ENCODE data around the gene VCL.
"Not testable (repeated sequence)": the region's sequence is repeated elsewhere in the genome, so short reads cannot be mapped to it uniquely, and the experiment has no call there.

The VCL gene

DNA sequence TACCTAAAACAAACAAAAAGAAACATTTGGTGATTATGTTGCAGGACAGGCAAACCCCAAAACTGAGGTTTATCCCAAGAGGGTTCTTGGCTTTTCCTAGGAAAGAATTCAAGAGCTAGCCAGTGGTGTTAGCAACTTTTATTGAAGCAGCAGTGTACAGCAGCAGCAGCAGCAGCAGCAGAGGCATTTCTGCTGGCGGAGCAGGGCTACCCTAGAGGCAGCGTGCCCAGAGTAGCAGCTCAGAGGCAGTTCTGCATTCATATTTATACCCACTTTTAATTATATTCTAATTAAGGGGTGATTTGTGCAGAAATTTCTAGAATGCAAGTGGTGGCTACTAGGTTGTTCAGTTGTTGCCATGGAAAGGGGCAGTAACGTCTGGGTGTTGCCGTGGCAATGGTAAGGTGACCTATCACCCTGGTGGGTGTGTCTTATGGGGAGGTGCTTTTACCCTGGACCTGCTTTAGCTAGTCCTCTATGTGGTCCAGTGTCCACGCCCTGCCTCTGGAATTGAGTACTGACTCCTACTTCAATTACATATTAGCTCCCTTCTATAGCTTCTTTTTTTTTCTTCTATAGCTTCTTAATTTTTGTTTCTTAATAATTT, 53.9 kb downstream of the VCL start:
- no peak overlapping the region for H3K4me3 ChIP-seq (ENCODE audit: low read length in 2 of 2)
- no peak overlapping the region for H3K27ac ChIP-seq (ENCODE audit: low read depth in 2 of 2, low read length in 2 of 2)
- H3K9me3 ChIP-seq (ENCODE audit: control insufficient read depth in 2 of 2, low read length in 2 of 2), result no peaks in the 10 kb centered on the region
- no peaks in the 10 kb centered on the region for H3K36me3 ChIP-seq (ENCODE audit: control insufficient read depth in 2 of 2, insufficient read depth in 2 of 2, low read length in 2 of 2)
- no peak overlapping the region for H3K9ac ChIP-seq (ENCODE audit: low read depth in 1 of 2, low read length in 2 of 2)
- H3K4me1 ChIP-seq (ENCODE audit: control insufficient read depth in 2 of 2, insufficient read depth in 2 of 2, low read length in 2 of 2), result peaks cover 2 to 5% of the 10 kb centered on the region in 2 donors
- no peaks in the 10 kb centered on the region for H3K27me3 ChIP-seq (ENCODE audit: control insufficient read depth in 2 of 2, insufficient read depth in 2 of 2, low read length in 2 of 2)

- Histone ChIP-seq H3K36me3 (ENCODE audit: control insufficient read depth in 2 of 2, insufficient read depth in 2 of 2, low read length in 2 of 2) (no peaks in the 10 kb centered on the region), H3K27ac (ENCODE audit: low read depth in 2 of 2, low read length in 2 of 2) (no peak overlapping the region), H3K9me3 (ENCODE audit: control insufficient read depth in 2 of 2, low read length in 2 of 2) (no peaks in the 10 kb centered on the region), H3K4me1 (ENCODE audit: control insufficient read depth in 2 of 2, insufficient read depth in 2 of 2, low read length in 2 of 2) (peaks cover 4 to 5% of the 10 kb centered on the region in 2 donors), H3K27me3 (ENCODE audit: control insufficient read depth in 2 of 2, insufficient read depth in 2 of 2, low read length in 2 of 2) (no peaks in the 10 kb centered on the region), H3K4me3 (ENCODE audit: low read length in 2 of 2) (no peak overlapping the region), H3K9ac (ENCODE audit: low read depth in 1 of 2, low read length in 2 of 2) (no peak overlapping the region)
Measured at GRCh38 chr10:74052994-74053393, 55.1 kb downstream of the VCL start.

- Histone ChIP-seq H3K9ac (ENCODE audit: low read depth in 1 of 2, low read length in 2 of 2) (no peak overlapping the region), H3K27me3 (ENCODE audit: control insufficient read depth in 2 of 2, insufficient read depth in 2 of 2, low read length in 2 of 2) (no peaks in the 10 kb centered on the region), H3K27ac (ENCODE audit: low read depth in 2 of 2, low read length in 2 of 2) (peak overlapping the region in 1 of 2 donors; percentile 48), H3K4me3 (ENCODE audit: low read length in 2 of 2) (no peak overlapping the region), H3K4me1 (ENCODE audit: control insufficient read depth in 2 of 2, insufficient read depth in 2 of 2, low read length in 2 of 2) (peaks cover 7 to 8% of the 10 kb centered on the region in 2 donors), H3K9me3 (ENCODE audit: control insufficient read depth in 2 of 2, low read length in 2 of 2) (no peaks in the 10 kb centered on the region), H3K36me3 (ENCODE audit: control insufficient read depth in 2 of 2, insufficient read depth in 2 of 2, low read length in 2 of 2) (no peaks in the 10 kb centered on the region)
Measured at GRCh38 chr10:74055383-74056049, 57.6 kb downstream of the VCL start.

- Histone ChIP-seq H3K36me3 (ENCODE audit: control insufficient read depth in 2 of 2, insufficient read depth in 2 of 2, low read length in 2 of 2) (no peaks in the 10 kb centered on the region), H3K27me3 (ENCODE audit: control insufficient read depth in 2 of 2, insufficient read depth in 2 of 2, low read length in 2 of 2) (no peaks in the 10 kb centered on the region), H3K9me3 (ENCODE audit: control insufficient read depth in 2 of 2, low read length in 2 of 2) (no peaks in the 10 kb centered on the region), H3K27ac (ENCODE audit: low read depth in 2 of 2, low read length in 2 of 2) (peak overlapping the region in 1 of 2 donors; percentile 48), H3K4me3 (ENCODE audit: low read length in 2 of 2) (no peak overlapping the region), H3K4me1 (ENCODE audit: control insufficient read depth in 2 of 2, insufficient read depth in 2 of 2, low read length in 2 of 2) (peaks cover 7 to 8% of the 10 kb centered on the region in 2 donors), H3K9ac (ENCODE audit: low read depth in 1 of 2, low read length in 2 of 2) (no peak overlapping the region)
Measured at GRCh38 chr10:74056050-74056818, 58.3 kb downstream of the VCL start.

DNA sequence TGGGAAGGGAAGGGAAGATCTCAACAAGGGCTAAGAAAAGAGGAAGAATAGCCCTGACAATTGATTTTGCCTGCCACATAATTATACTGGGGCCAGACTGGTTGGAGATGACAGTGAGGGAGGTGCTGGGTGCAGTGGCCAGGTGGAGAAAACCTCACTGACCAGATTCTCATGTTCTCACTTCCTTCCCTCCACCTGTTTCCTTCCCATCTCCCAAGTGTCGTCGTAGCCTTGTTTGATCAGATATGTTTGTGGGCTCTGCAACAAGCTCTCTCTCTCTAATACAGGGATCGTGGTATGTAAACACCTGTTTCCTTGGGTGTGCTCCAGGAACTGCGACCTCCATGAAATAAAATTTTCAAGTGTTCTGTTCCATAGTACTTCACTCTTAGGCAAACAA, 60.2 kb downstream of the VCL start:
- Histone ChIP-seq H3K4me3 (ENCODE audit: low read length in 2 of 2) (no peak overlapping the region), H3K27ac (ENCODE audit: low read depth in 2 of 2, low read length in 2 of 2) (no peak overlapping the region), H3K9me3 (ENCODE audit: control insufficient read depth in 2 of 2, low read length in 2 of 2) (no peaks in the 10 kb centered on the region), H3K27me3 (ENCODE audit: control insufficient read depth in 2 of 2, insufficient read depth in 2 of 2, low read length in 2 of 2) (no peaks in the 10 kb centered on the region), H3K9ac (ENCODE audit: low read depth in 1 of 2, low read length in 2 of 2) (no peak overlapping the region), H3K36me3 (ENCODE audit: control insufficient read depth in 2 of 2, insufficient read depth in 2 of 2, low read length in 2 of 2) (peaks cover 0 to 3% of the 10 kb centered on the region in 2 donors), H3K4me1 (ENCODE audit: control insufficient read depth in 2 of 2, insufficient read depth in 2 of 2, low read length in 2 of 2) (peaks cover 5 to 7% of the 10 kb centered on the region in 2 donors)

- no peak overlapping the region for H3K27ac ChIP-seq (ENCODE audit: low read depth in 2 of 2, low read length in 2 of 2)
- H3K36me3 ChIP-seq (ENCODE audit: control insufficient read depth in 2 of 2, insufficient read depth in 2 of 2, low read length in 2 of 2), result peaks cover 0 to 7% of the 10 kb centered on the region in 2 donors
- no peak overlapping the region for H3K9ac ChIP-seq (ENCODE audit: low read depth in 1 of 2, low read length in 2 of 2)
- no peaks in the 10 kb centered on the region for H3K9me3 ChIP-seq (ENCODE audit: control insufficient read depth in 2 of 2, low read length in 2 of 2)
- peaks cover 5 to 7% of the 10 kb centered on the region in 2 donors for H3K4me1 ChIP-seq (ENCODE audit: control insufficient read depth in 2 of 2, insufficient read depth in 2 of 2, low read length in 2 of 2)
- H3K27me3 ChIP-seq (ENCODE audit: control insufficient read depth in 2 of 2, insufficient read depth in 2 of 2, low read length in 2 of 2), result no peaks in the 10 kb centered on the region
- no peak overlapping the region for H3K4me3 ChIP-seq (ENCODE audit: low read length in 2 of 2)
Measured at GRCh38 chr10:74058658-74059057, 60.7 kb downstream of the VCL start.

DNA sequence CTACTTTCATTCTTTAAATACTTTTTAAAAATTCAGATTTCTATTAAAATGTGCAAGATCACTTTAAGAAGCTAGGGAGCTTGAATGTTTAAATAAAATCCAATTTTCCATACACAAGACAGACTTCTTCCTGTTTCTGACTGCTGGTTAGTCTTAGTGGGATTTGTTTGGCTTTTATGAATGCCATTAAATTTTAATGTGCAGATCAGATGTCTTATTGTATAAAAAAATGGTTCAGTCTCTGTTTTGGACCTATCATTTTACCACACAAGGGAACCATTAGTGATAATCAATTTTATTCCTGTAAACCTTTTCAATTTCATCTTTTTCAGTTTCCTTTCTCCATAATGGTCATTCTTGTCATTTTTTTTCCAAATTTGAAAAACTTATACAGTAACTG, 63.2 kb downstream of the VCL start:
- H3K4me1 ChIP-seq (ENCODE audit: control insufficient read depth in 2 of 2, insufficient read depth in 2 of 2, low read length in 2 of 2), result peaks cover 5% of the 10 kb centered on the region in 2 donors
- H3K27me3 ChIP-seq (ENCODE audit: control insufficient read depth in 2 of 2, insufficient read depth in 2 of 2, low read length in 2 of 2), result no peaks in the 10 kb centered on the region
- peaks cover 7 to 12% of the 10 kb centered on the region in 2 donors for H3K36me3 ChIP-seq (ENCODE audit: control insufficient read depth in 2 of 2, insufficient read depth in 2 of 2, low read length in 2 of 2)
- no peak overlapping the region for H3K27ac ChIP-seq (ENCODE audit: low read depth in 2 of 2, low read length in 2 of 2)
- no peak overlapping the region for H3K9ac ChIP-seq (ENCODE audit: low read depth in 1 of 2, low read length in 2 of 2)
- H3K4me3 ChIP-seq (ENCODE audit: low read length in 2 of 2), result no peak overlapping the region
- H3K9me3 ChIP-seq (ENCODE audit: control insufficient read depth in 2 of 2, low read length in 2 of 2), result no peaks in the 10 kb centered on the region

GRCh38 chr10:74061978-74062377, 64.1 kb downstream of the VCL start:
- H3K4me3 ChIP-seq (ENCODE audit: low read length in 2 of 2); H3K9me3 ChIP-seq (ENCODE audit: control insufficient read depth in 2 of 2, low read length in 2 of 2); H3K27ac ChIP-seq (ENCODE audit: low read depth in 2 of 2, low read length in 2 of 2); H3K9ac ChIP-seq (ENCODE audit: low read depth in 1 of 2, low read length in 2 of 2); H3K27me3 ChIP-seq (ENCODE audit: control insufficient read depth in 2 of 2, insufficient read depth in 2 of 2, low read length in 2 of 2); H3K4me1 ChIP-seq (ENCODE audit: control insufficient read depth in 2 of 2, insufficient read depth in 2 of 2, low read length in 2 of 2): not testable (repeated sequence)
- peaks cover 7 to 12% of the 10 kb centered on the region in 2 donors for H3K36me3 ChIP-seq (ENCODE audit: control insufficient read depth in 2 of 2, insufficient read depth in 2 of 2, low read length in 2 of 2)

DNA sequence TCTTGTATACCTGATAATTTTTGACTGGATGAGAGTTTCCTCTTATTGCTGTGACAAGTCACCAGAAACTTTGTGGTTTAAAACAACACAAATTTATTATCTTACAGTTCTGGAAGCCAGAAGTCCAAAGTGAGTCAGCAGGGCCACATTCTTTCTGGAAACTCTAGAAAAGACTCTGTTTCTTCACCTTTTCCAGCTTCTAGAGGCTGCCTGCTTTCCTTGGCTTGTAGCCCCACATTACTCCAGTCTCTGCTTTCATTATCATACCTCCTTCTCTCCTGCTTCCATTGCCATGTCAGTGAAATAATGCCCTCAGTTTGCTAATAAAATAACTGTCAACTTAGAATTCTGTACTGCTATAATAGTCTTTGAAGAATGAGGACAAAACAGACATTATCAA, 65.3 kb downstream of the VCL start:
- peaks cover 7 to 12% of the 10 kb centered on the region in 2 donors for H3K36me3 ChIP-seq (ENCODE audit: control insufficient read depth in 2 of 2, insufficient read depth in 2 of 2, low read length in 2 of 2)
- H3K9me3 ChIP-seq (ENCODE audit: control insufficient read depth in 2 of 2, low read length in 2 of 2), result no peaks in the 10 kb centered on the region
- no peaks in the 10 kb centered on the region for H3K27me3 ChIP-seq (ENCODE audit: control insufficient read depth in 2 of 2, insufficient read depth in 2 of 2, low read length in 2 of 2)
- peaks cover 0 to under 1% of the 10 kb centered on the region in 2 donors for H3K4me1 ChIP-seq (ENCODE audit: control insufficient read depth in 2 of 2, insufficient read depth in 2 of 2, low read length in 2 of 2)
- H3K27ac ChIP-seq (ENCODE audit: low read depth in 2 of 2, low read length in 2 of 2), result no peak overlapping the region
- H3K4me3 ChIP-seq (ENCODE audit: low read length in 2 of 2), result no peak overlapping the region
- no peak overlapping the region for H3K9ac ChIP-seq (ENCODE audit: low read depth in 1 of 2, low read length in 2 of 2)
